Measurements from ENCODE around the gene VIPR2.

- TF ChIP-seq CTCF (conservative IDR thresholded peaks at IDR 0.05; ENCODE audit: low read depth, low read length) (no peak), EZH2 (IDR thresholded peaks at IDR 0.05; ENCODE audit: borderline replicate concordance, low read depth, low read length, poor library complexity, severe bottlenecking) (no peak)
Observed at GRCh38 chr7:159048656-159049055, 96.0 kb downstream of the VIPR2 start.
